HG02938 (cell line): ENCODE data around the gene PGM2.
A peak's percentile ranks its signal among the peaks of the same experiment; 100 is the strongest.
"Not testable (repeated sequence)": the region's sequence is repeated elsewhere in the genome, so short reads cannot be mapped to it uniquely, and the experiment has no call there.

Experiments used
- ATAC-seq: cut with Tn5 transposase; IDR thresholded peaks from one replicate; pipeline ENCODE4 v1.9.1; 2021; ENCODE audit warnings: mild to moderate bottlenecking, moderate library complexity; ENCODE audit not compliant: unreplicated experiment

PGM2 gene

DNA sequence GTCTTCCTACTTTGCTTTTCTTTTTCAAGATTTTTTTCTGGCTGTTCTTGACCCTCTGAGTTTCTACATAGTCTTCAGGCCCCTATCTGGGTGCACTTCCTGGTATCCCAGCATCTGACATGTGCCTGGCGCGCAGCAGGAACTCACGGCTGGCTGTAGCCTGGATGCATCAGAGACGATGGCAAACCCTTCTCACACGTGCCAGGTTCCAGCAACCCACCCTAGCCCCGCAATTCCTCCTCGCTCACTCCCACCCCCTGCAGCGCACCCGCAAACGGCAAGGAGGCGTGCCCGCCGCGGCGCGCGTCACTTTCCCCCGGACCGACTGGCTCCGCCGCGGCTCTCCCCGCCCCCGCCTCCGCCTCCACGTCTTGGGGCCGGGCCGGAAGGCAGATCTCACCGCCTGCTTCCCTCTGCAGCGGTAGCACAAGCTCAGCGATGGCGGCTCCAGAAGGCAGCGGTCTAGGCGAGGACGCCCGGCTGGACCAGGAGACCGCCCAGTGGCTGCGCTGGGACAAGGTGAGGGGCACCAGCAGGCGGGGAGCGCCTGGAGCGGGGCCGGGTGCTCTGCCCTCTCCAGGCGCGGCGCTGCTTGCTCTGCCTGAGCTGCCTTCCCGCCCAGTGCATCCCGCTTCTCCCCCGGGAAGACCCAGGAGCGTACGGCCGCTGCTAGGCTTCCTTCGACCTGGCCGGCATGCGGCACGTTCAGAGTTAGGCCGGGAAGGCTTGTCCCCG lies at the start of gene PGM2:
Gene PGM2 (plus strand): TSS at position 392 of the 735 bp plus-strand sequence. CDS start 47 bp downstream, at position 439.
- peak; percentile 91 for ATAC-seq

GRCh38 chr4:37779896-37780295 lies 46.6 kb upstream of the PGM2 start:
- ATAC-seq, result no peak

DNA sequence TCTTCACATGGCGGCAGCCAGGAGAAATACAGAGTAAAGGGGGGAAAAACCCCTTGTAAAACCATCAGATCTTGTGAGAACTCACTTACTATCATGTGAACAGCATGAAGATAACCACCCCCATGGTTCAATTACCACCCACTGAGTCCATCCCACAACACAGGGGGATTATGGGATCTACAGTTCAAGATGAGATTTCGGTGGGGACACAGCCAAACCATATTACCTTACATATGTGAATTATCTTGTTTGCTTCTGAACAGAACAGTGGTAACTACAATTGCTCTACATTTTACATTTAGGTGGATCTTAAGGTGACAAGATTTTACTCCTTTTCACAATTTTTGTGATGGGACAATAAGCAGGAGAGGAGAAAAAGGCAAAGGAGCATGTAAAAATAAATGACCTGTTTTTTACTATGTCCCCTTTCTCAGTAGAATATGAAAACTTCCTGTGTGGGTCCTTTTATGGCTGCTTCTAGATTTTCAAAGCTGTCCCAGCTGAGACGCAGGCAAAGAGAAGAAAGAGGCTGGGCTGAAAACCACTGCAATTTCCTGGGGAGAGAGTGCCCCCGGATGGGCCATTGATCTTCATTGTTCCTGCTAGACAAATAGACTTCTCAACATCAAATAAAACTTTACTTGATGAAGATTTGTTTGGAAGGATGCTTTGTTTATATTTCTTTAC lies 45.9 kb upstream of the PGM2 start:
- no peak for ATAC-seq

- no peak for ATAC-seq
These were observed 45.4 kb upstream of the PGM2 start for GRCh38 chr4:37781131-37781455.

- ATAC-seq, result not testable (repeated sequence)
These were observed 40.2 kb upstream of the PGM2 start for GRCh38 chr4:37786267-37786666.

DNA sequence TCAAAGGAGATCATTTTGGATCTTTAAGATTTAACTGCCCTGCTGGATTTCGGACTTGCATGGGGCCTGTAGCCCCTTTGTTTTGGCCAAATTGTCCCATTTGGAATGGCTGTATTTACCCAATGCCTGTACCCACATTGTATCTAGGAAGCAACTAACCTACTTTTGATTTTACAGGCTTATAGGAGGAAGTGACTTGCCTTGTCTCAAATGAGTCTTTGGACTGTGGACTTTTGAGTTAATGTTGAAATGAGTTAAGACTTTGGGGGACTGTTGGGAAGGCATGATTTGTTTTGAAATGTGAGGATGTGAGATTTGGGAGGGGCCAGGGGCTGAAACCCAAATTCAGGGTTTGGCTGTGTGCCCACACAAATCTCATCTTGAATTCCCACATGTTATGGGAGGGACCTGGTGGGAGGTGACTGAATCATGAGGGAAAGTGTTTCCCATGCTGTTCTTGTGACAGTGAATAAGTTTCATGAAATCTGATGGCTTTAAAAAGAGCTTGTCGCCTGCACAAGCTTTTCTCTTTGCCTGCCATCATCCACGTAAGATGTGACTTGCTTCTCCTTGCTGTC lies 38.5 kb upstream of the PGM2 start:
- not testable (repeated sequence) for ATAC-seq

GRCh38 chr4:37788819-37789218 lies 37.7 kb upstream of the PGM2 start:
- no peak for ATAC-seq

- ATAC-seq, result no peak
These were observed 34.2 kb upstream of the PGM2 start for GRCh38 chr4:37792241-37792640.

DNA sequence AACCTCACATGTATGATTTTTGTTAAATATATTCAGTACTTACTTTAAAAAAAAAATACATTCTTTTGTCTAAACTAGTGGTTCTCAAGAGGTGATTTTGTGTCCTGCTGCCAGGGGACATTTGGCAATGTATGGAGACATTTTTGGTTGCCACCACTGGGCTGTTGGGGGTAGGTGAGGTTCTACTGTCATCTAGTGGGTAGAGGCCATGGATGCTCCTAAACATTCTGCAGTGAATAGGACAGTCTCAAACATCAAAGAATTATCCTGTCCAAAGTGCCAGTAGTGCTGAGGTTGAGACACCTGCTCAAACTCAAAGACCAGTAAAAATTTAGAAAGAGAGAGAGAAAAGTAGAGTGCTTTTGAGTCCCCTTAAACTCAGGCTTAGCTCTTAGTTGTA lies 32.9 kb upstream of the PGM2 start:
- no peak for ATAC-seq

DNA sequence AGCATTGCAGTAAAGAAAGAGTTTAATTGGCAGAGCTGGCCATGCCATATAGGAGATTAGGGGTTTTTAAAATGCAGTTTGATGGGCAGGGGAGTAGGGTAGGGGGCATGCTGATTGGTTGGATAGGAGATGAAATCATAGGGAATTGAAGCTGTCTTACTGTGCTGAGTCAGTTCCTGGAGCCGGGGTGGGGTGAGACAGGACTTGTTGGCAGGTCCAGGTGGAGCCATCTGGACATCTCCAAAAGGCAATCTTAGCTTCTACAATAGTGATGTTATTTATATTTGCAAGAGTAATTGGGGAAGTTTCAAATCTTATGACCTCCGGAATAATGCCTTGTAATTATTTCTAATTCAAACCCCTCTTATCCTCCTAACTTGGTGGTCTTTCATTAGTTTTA lies 32.4 kb upstream of the PGM2 start:
- no peak for ATAC-seq

DNA sequence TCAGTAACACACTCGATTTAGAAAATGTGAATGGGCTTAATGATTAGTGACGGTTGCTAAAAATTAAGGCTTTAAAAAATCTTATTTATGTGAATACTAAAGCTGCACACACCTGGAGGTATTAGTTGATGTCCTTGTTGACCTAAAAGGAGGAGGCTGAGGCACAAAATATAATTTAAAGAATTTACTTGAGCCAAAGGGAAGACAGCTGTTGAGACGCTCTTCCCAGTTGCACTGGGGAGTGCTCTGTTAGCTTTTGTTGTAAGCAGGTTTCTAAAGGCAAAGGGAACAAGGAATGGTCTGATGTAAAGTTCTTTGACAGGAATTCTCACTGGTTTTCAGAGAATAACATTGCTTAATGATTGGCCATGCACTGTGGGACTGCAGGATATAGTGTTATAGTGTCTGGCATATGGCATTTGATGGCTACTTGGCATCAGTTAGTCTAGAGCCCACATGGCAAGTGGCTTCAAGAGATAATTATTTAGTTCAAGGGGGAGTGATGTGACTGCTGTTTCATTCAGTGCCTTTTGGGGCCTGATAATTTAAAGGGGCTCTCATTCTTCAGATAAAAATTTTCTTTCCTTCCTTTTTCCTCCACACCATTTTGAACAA lies 30.8 kb upstream of the PGM2 start:
- ATAC-seq, result no peak

GRCh38 chr4:37797374-37797773 lies 29.1 kb upstream of the PGM2 start:
- ATAC-seq, result no peak

GRCh38 chr4:37797923-37798322 lies 28.6 kb upstream of the PGM2 start:
- no peak for ATAC-seq

- ATAC-seq, result no peak
These were observed 27.9 kb upstream of the PGM2 start for GRCh38 chr4:37798616-37799015.

DNA sequence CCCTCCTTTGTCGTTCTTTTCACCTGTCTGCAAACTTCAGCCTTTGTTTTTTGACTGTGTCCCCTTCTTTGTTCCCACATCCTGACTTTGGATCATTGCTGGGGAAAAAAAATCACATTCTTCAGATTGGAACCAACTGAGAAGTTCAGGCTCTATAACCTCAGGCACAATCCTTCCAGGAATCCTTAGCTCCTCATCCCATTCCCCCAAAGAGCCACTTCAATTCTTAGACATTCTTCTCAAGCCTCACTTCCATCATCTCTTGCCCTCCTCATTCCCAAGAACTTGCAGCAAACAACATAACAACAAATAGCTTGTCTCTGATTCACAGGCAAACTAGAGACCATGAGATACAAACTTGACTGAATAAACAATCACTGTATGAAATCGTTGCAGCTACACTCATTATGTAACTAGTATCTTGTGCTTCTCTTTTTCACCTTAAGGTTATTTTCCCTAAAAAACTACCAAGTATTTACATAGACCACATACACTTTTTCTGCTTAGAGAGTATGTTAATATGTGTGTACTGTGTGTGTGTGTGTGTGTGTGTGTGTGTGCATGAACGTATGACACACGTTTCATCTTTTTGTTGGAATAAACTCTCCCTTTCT lies 26.4 kb upstream of the PGM2 start:
- ATAC-seq, result no peak

DNA sequence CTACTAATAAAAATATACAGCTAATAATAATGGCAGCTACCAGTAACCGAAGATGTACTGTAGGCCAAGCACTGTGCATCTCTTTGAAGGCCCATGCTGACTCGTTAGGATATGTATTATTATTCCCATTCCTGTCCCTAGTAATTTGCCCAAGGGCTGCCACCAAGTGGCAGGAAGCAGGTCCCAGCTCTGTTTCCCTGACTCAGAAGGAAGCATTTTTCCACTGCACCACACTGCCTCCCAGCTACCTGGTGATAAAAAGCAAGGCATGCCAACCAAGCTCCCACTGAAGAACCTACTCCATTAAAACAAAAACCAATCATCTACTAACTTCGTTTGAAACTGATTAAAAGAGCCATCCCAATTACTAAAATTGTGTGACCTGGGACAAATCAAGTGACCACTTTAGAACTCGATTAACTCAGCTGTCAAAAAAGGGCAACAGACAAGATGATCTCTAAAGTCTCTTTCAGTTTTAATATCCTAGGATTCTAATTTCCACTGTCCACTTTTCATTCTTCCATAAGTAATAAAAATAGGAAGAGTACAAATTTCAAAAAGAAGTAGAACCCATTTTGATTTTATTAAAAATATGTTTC lies 24.3 kb upstream of the PGM2 start:
- ATAC-seq, result no peak

GRCh38 chr4:37803348-37803973 lies 23.0 kb upstream of the PGM2 start:
- ATAC-seq, result no peak

GRCh38 chr4:37805091-37805490 lies 21.4 kb upstream of the PGM2 start:
- ATAC-seq, result no peak

GRCh38 chr4:37812713-37813112 lies 13.8 kb upstream of the PGM2 start:
- no peak for ATAC-seq

- no peak for ATAC-seq
These were observed 10.9 kb upstream of the PGM2 start for GRCh38 chr4:37815591-37815990.

GRCh38 chr4:37816006-37816405 lies 10.5 kb upstream of the PGM2 start:
- no peak for ATAC-seq
